HTR-8/SVneo (cell line): ENCODE data around the gene NFAT5.
"Not testable (repeated sequence)": the region's sequence is repeated elsewhere in the genome, so short reads cannot be mapped to it uniquely, and the experiment has no call there.

Source experiments
- DNase-seq: peaks from one replicate; pipeline ENCODE4 v3.0.0; 2011; ENCODE audit warnings: low spot score, mixed read lengths; ENCODE audit not compliant: insufficient read length
- FAIRE-seq: peaks from 2 replicates; lab custom pipeline; 2011; peaks lifted over from hg19 to GRCh38; lab: Jason Lieb, UNC

The NFAT5 gene

GRCh38 chr16:69544088-69544487, 21.7 kb upstream of the NFAT5 start:
- no peak for FAIRE-seq
- no peak for DNase-seq

GRCh38 chr16:69546663-69547062, 19.1 kb upstream of the NFAT5 start:
- DNase-seq = not testable (repeated sequence)

DNA sequence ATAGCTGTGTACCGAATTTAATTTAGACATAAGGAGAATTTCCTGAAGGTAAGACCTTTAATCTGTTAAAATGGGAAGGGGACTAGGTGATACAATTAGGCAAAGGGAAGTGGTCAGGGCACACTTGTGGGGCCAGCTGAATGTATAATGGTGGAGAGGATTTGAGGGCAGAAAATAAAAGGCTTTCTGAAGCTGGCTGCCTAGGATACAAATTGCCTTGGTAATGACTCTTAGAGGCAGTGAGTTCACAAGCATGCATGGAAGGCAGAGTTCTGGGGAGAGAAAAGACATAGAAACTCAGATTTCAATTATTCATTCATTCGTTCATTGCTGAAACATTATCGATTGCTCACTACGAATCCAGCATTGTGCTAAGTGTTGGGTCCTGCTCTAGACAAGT, 12.4 kb upstream of the NFAT5 start:
- FAIRE-seq = no peak
- DNase-seq = no peak

More at GRCh38 chr16:69546663-69547062, 19.1 kb upstream of the NFAT5 start:
- FAIRE-seq = not testable (repeated sequence)

DNA sequence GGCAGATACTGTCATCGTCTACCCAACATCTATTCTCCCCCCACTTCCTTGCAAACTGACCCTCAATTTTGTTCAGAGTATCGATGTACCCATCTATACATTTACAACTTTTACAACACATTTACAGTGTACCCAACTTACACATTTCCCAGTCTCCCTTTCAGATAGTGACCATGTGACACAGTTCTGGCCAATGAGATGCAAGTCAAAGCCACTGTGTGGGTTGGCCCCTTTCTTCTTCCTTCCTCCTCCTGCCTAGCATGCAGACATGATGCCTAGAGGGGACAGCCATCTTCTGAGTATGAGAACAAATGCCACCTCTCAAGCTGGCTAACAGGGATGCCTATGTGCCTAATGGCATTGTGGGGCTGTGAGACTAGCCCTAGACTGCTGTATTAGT, 11.3 kb upstream of the NFAT5 start:
- DNase-seq (no peak), FAIRE-seq (no peak)

GRCh38 chr16:69555437-69555836, 10.3 kb upstream of the NFAT5 start:
- DNase-seq (no peak), FAIRE-seq (no peak)

DNA sequence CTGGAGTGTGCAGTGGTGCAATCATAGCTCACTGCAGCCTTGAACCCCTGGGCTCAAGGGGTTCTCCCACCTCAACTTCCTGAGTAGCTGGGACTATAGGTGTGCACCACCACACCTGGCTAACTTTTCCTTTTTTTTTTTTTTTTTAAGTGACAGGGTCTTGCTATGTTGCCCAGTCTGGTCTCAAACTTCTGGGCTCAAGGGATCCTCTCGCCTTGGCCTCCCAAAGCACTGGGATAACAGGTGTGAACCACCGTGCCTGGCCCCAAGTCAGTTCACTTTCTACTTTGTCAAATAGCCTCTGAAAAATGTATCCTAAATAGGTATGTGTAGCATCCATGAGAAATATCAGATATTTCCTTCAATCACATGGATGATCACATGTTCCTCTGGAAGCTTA, 9.9 kb upstream of the NFAT5 start:
- DNase-seq = no peak
- FAIRE-seq = no peak

DNA sequence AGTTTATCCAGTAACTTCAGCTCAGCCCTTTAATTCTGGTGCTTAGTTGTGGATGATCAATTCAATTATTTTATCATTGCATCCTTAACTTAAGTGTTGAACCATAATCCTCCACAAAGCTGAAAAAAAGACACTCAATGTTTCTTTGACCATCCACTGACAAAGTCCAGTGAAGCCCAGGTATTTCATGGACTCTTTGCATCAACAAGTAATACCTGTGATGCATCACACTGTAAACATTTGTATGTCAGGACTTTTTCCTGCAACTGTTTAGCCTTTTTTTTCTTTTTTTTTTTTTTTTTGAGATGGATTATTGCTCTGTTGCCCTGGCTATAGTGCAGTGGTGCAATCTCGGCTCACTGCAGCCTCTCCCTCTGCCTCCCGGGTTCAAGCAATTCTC, 6.6 kb upstream of the NFAT5 start:
- DNase-seq (no peak), FAIRE-seq (no peak)

DNA sequence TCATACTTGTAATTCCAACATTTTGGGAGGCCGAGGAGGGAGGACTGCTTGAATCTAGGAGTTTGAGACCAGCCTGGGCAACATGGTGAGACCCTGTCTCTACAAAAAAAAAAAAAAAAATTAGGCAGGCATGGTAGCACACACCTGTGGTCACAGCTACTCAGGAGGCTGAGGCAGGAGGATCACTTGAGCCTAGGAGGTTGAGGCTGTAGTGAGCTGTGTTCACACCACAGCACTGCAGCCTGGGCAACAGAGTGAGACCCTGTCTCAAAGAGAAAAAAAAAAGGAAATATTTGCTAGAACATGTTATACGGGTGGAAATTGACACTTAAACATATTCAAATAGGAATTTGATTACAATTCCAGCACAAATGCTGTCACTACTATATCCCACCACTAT, 4.4 kb upstream of the NFAT5 start:
- DNase-seq, FAIRE-seq: not testable (repeated sequence)

- FAIRE-seq = no peak
- no peak for DNase-seq
Measured at GRCh38 chr16:69561901-69562300, 3.9 kb upstream of the NFAT5 start.

DNA sequence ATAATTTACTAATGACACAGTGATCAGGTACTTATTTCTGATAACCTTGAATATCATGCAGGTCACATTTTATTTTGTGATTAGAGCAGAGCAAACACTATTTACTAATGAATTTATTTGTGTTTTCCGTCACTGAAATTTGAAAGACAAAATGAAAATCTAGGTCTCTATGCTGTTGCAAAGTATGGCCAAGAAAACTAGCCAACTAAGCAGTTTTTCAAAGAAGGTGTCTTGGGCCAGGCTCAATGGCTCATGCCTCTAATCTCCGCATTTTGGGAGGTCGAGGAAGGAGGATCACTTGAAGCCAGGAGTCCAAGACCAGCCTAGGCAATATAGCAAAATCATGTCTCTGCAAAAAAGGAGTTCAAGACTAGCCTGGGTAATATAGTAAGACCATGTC, 3.0 kb upstream of the NFAT5 start:
- no peak for FAIRE-seq
- no peak for DNase-seq

DNA sequence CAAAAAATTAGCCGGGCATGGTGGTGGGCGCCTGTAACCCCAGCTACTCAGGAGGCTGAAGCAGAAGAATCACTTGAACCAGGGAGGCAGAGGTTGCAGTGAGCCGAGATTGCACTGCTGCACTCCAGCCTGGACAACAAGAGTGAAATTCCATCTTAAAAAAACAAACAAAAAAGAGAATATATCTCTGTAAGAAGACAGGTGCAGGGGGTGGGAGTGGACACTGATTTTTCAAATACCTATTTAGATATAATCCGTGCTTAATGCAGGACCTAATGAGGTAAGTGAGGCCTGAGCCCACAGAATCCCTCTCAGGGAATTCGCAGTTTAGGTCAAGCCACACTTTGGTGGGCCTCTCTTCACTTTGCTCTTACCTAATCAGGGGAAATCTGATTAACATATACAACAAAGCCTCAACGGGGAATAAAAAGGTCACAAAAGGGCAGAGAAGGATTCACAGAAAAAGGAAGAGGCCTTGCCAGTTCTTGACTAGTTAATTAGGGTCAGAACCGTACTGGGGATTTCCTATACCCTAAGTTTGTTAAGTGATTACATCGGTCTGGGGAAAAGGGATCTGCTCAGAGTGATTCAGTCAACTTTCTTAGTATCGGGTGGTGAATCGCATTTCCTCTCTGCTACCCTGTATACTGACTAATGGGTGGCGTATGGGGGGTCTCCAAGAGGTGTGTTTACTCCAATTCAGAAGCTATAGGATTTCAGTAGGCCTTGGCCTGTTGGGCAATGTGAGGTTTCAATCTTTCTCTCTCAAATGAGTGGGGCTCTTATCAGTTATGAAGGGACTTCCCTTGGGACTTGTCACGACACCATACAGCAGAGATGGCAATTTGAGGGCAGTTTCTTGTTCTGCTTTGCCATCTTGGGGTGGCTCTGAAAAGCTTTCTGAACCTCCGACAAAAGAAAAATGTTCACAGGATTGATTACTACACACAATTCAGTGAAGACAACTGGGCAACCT, 1.9 kb upstream of the NFAT5 start:
- DNase-seq = no peak
- FAIRE-seq = no peak

DNA sequence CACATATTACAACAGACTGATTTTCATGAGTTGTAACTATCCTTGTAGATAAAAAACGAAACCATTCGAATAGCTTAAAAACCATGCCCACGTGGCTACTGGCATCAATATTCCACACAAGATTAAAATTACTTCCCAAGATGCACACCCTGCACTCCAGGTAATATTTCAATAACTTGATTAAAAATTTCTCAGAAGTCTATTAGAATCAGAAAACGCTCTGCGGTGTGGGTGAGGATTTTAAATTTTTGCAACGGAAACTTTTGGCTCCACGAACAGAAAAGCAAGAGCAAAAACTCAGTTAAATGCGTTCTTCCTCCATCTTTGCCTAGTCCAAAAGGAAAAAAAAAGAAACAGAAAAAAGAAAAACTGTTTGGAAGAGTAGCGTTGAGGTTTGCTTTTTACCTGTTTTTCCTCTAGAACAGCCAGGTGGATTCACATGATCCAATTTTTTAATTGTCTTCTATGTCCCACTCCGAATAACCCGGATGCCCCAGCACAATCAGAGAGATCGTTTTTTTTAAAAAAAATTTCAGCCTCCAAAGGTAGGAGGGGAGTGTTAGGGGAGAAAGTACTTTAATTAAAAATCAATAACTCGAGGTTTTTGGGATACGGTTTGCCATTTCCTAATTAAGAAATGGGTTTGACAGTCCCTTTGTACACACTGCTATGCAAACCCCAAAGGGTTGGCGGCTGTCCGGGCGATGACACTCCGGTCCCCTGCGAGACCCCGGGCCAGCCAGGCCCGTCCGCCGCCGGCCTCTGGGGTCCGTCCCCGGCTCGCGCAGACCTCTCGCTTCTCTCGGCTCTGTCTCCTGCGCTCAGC, 708 bp upstream of the NFAT5 start:
- no peak for FAIRE-seq

DNA sequence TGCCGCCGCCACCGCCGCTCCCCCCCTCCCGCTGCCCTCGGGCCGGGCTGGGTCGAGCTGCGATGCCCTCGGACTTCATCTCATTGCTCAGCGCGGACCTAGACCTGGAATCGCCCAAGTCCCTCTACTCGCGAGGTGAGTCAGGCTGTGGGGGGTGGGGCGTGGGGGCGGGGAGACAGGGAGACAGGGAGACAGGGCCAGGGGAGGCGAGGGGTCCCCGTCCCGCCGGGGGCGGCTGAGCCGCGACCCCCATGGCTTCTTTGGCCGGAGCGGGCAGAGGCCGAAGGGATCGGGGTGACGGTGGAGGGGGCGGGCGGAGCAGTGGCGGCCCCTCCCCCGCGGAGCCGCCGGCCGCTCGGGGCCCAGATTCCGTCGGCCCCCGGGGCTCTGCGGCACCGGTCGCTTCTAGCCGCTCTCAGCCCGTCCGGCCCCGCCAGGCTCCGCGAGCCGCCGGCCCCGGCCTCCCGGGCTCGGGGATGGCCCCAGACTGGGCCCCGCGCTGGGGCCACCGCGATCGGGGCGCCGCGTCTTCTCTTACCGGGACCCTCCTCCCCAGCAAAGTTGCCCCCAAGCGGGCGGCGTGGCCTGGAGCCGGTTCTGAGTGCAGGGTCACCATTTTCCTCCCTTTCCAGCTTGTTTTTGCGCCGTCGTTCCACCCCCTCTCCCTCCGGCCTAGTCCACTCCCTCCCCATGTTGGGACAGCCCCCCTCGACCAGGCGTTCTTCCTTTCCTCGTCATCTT, 644 bp downstream of the NFAT5 start:
- FAIRE-seq (no peak), DNase-seq (peak; percentile 52)

More for the DNA sequence above, 708 bp upstream of the NFAT5 start:
- DNase-seq = no peak

DNA sequence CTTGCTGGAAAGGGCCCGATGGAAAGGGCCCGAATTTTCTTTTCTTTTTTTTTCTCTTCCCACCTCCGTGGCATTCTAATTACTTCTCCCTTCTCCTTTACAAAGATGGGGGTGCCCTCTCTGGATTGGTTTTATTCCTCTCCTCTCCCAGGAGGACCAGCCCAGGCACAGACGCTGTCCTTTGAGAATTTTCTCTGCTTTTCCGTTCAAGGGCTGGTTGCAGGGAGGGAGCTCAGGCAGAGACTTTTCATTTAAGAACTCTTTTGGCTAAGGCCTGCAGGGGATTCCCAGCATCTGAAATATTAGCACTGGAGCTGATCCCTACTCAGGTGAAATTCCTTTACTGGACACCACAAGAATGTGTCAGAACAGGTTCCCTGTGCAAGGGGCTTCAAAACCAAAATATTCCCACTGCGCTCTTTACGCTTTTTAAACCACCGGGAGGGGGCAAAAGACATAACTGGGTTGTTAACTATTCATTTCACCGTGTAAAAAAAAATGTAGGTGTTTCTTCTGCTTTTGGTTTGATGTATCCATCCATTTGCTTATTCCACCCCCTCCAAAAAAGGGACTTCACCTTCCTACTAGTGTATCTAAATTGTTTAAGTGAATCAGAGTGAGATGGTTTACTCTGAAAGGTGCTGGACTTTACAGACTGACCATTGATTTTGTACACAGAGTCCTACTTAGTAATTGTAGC, 1.4 kb downstream of the NFAT5 start:
- DNase-seq = no peak
- no peak for FAIRE-seq

DNA sequence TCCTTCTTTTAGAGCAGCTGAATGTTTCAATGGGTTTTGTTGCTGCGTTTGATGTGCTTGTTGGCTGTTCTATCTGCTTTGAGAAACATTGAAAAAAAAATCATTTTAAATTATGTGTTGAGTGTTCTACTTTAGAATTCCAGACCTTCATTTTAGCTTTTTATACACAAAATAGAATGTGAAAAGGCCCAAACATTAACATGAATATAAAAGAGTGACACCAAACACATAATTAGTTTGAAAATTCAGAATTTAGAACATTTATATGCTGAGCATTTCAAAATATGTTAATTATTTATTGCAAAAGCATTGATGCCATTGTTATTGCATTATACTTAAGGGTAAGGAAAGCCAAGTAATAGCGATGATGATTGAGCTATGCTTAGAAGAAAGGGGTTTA, 2.9 kb downstream of the NFAT5 start:
- no peak for DNase-seq
- FAIRE-seq = no peak

GRCh38 chr16:69578771-69579170, 13.0 kb downstream of the NFAT5 start:
- DNase-seq, FAIRE-seq: not testable (repeated sequence)

DNA sequence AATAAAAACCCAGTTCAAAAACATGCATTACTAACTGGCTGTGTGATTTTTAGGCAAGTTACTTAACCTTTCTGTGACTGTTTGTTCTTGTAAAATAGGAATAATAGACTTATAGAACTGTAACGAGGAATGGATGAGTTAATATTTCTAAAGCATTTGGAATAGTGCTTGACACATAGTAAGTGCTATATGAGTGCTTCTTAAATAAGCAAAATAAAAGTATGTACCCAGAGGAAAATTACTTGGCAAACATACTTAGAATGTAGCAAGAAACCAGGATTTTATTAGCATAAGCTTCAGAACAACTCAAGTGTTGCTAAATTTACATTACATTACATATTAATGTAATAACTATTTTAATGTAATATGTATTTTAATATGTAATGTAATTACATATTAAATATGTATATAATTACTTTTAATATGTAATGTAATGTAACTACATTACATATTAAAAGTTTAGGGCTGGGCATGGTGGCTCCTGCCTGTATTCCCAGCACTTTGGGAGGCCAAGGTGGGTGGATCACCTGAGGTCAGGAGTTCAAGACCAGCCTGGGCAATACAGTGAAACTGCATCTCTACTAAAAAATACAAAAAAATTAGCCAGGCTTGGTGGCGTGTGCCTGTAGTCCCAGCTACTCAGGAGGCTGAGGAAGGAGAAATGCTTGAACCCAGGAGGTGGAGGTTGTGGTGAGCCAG, 14.2 kb downstream of the NFAT5 start:
- FAIRE-seq (no peak), DNase-seq (no peak)

DNA sequence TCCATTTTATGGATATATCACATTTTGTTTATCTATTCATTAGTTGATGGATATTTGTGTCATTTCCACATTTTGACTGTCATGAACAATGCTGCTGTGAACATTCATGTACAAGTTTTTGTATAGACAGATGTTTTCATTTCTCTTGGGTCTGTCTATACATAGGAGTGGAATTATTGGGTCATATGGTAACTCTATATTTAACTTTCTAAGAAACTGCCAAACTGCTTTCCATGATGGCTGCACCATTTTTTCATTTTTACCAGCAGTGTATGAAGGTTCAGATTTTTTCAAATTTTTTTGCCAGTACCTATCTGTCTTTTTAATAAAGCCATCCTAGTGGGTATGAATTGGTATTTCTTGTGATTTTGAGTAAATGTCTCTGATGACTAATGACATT, 15.5 kb downstream of the NFAT5 start:
- no peak for DNase-seq
- no peak for FAIRE-seq

DNA sequence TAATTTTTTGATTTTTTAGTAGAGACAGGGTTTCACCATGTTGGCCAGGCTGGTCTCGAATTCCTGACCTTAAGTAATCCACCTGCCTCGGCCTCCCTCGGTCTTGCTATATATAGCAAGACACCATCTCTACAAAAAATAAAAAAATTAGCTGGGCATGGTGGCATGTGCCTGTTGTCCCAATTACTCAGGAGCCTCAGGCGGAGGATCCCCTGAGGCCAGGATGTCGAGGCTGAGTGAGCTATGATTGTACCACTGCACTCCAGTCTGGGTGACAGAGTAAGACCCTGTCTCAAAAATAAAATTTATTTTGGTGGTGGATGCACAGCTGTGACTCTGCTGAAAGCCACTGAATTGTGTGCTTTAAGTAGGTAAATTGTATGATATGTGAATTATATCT, 18.7 kb downstream of the NFAT5 start:
- DNase-seq, FAIRE-seq: not testable (repeated sequence)
